A549 (cell line): Measurements from ENCODE around the gene AMACR.

Experiments
- CBX2 ChIP-seq: fragments of 200-600 bp; sonication (generic); IDR thresholded peaks from 2 replicates; pipeline ENCODE4 v1.6.1; 2016; ENCODE audit warnings: low read depth, mild to moderate bottlenecking, borderline replicate concordance
- CHD2 ChIP-seq: fragments of 150-350 bp; IDR thresholded peaks from 2 replicates; pipeline ENCODE4 v1.6.1; 2014; ENCODE audit warnings: low read length; ENCODE audit not compliant: partially characterized antibody
- EP300 ChIP-seq, 2 experiments: fragments of >200 bp; sonication (Bioruptor Twin); formaldehyde crosslinking; IDR thresholded peaks; 2 replicates in 1 of 2; 3 replicates in 1 of 2; pipeline ENCODE4 v1.6.1; 2016 to 2017
- HDAC2 ChIP-seq: fragments of 200-600 bp; sonication (generic); IDR thresholded peaks from 2 replicates; pipeline ENCODE4 v1.6.1; 2016
- JUN ChIP-seq, 2 experiments: fragments of >200 bp; sonication (Bioruptor Twin); formaldehyde crosslinking; IDR thresholded peaks; 2 replicates in 1 of 2; 3 replicates in 1 of 2; pipeline ENCODE4 v1.6.1; 2016 to 2017
- MAFK ChIP-seq: fragments of 450-650 bp; IDR thresholded peaks from 2 replicates; pipeline ENCODE4 v1.6.1; 2014; ENCODE audit not compliant: partially characterized antibody
- MYC ChIP-seq: IDR thresholded peaks from 2 replicates; pipeline ENCODE4 v1.6.1; 2012; ENCODE audit warnings: mild to moderate bottlenecking, inconsistent platforms, low read length, improper control_type of control experiment, borderline replicate concordance
- POLR2A ChIP-seq: IDR thresholded peaks from 2 replicates; pipeline ENCODE4 v1.6.1; 2012; ENCODE audit warnings: mild to moderate bottlenecking, low read length
- RFX5 ChIP-seq: fragments of 450-650 bp; IDR thresholded peaks from 2 replicates; pipeline ENCODE4 v1.7.1; 2014; ENCODE audit warnings: antibody characterized with exemption, mild to moderate bottlenecking, moderate library complexity
- RNF2 ChIP-seq: fragments of 200-600 bp; sonication (generic); IDR thresholded peaks from 2 replicates; pipeline ENCODE4 v1.6.1; 2016; ENCODE audit warnings: low read depth, mild to moderate bottlenecking, antibody characterized with exemption, moderate library complexity, borderline replicate concordance
- SREBF2 ChIP-seq: fragments of 450-650 bp; IDR thresholded peaks from 2 replicates; pipeline ENCODE4 v1.6.1; 2014; ENCODE audit warnings: mild to moderate bottlenecking, moderate library complexity
- ZFP36 ChIP-seq: fragments of 450-650 bp; IDR thresholded peaks from 2 replicates; pipeline ENCODE4 v1.6.1; 2014; ENCODE audit warnings: borderline replicate concordance; ENCODE audit not compliant: partially characterized antibody
- TF ChIP-seq, protein P1 (sequence below): fragments of >200 bp; sonication (Bioruptor Twin); formaldehyde crosslinking; IDR thresholded peaks from 3 replicates; pipeline ENCODE4 v1.5.1; 2016
- TF ChIP-seq, protein P2 (sequence below): fragments of 150-350 bp; IDR thresholded peaks from 2 replicates; pipeline ENCODE4 v1.6.1; 2014; ENCODE audit warnings: low read depth, mild to moderate bottlenecking, low read length

DNA sequence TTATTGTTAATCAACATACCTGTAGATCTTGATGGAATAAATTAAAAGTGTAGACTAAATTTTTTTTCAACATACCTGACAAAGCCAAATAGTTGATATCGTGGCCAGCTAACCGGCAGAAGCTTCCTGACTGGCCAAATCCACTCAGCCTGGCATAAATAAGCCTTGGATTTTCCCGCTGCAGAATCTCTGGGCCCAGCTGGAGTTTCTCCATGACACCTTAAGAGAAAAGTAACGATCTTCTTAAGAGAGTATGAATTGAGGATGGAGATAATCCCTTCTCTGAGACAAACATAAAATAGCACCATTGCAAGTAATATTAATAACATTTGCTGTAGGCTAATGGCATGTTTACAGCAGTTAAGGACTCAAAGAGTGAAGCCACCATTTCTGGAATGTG, 2.2 kb downstream of the AMACR start:
- TF ChIP-seq, protein P1, sequence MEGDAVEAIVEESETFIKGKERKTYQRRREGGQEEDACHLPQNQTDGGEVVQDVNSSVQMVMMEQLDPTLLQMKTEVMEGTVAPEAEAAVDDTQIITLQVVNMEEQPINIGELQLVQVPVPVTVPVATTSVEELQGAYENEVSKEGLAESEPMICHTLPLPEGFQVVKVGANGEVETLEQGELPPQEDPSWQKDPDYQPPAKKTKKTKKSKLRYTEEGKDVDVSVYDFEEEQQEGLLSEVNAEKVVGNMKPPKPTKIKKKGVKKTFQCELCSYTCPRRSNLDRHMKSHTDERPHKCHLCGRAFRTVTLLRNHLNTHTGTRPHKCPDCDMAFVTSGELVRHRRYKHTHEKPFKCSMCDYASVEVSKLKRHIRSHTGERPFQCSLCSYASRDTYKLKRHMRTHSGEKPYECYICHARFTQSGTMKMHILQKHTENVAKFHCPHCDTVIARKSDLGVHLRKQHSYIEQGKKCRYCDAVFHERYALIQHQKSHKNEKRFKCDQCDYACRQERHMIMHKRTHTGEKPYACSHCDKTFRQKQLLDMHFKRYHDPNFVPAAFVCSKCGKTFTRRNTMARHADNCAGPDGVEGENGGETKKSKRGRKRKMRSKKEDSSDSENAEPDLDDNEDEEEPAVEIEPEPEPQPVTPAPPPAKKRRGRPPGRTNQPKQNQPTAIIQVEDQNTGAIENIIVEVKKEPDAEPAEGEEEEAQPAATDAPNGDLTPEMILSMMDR: no peak
- no peak for TF ChIP-seq RFX5
- TF ChIP-seq, protein P2, sequence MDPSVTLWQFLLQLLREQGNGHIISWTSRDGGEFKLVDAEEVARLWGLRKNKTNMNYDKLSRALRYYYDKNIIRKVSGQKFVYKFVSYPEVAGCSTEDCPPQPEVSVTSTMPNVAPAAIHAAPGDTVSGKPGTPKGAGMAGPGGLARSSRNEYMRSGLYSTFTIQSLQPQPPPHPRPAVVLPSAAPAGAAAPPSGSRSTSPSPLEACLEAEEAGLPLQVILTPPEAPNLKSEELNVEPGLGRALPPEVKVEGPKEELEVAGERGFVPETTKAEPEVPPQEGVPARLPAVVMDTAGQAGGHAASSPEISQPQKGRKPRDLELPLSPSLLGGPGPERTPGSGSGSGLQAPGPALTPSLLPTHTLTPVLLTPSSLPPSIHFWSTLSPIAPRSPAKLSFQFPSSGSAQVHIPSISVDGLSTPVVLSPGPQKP: no peak
- TF ChIP-seq EP300 (IDR thresholded peaks at IDR 0.05): no peak
- no peak for TF ChIP-seq ZFP36
- TF ChIP-seq SREBF2: no peak
- no peak for TF ChIP-seq CBX2
- no peak for TF ChIP-seq MYC
- no peak for TF ChIP-seq HDAC2
- TF ChIP-seq JUN (IDR thresholded peaks at IDR 0.05): no peak
- TF ChIP-seq MAFK: no peak
- no peak for TF ChIP-seq CHD2
- TF ChIP-seq RNF2: no peak
- no peak for TF ChIP-seq POLR2A
